ENCODE data around the gene IPO5. TPM values are rescaled to one million over a fixed set of nuclear protein-coding genes. Genes with fewer than 3 reads are reported as not detected.

The IPO5 gene
- polyA plus RNA-seq, 3 donors: 17.5 to 21.6 (median 20.7) TPM

DNA sequence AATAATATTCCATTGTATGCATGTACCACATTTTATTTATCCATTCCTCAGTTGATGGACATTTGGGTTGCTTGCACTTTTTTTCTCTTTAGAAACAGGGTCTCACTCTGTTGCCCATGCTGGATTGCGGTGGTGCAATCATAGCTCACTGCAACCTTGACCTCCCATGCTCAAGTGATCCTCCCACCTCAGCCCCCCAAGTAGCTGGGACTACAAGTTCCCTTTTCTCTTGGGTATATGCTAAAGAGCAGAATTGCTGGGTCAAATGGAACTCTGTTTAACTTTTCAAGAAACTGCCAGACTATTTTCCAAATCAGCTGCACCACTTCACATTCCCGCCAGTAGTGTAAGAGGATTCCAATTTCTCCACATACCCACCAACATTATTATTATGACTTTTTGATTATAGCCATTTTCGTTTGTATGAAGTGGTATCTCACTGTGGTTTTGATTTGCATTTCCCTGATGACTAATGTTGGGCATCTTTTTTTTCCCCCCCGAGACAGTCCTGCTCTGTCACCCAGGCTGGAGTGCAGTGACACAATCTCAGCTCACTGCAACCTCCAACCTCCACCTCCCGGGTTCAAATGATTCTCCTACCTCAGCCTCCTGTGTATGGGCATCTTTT, 7.6 kb upstream of the IPO5 start:
- 83% methylated on average over 1 of the region's 5 CpGs for WGBS (ENCODE audit: insufficient coverage)
- peaks cover 6 to 45% (median 35%) of the 10 kb centered on the region in 7 donors for H3K9me3 Mint-ChIP-seq
- Histone ChIP-seq H3K27ac (ENCODE audit: low read depth in 1 of 2, low read length in 2 of 2) (no peak overlapping the region), H3K4me1 (ENCODE audit: control insufficient read depth in 1 of 2, insufficient read depth in 2 of 2, low read length in 2 of 2) (no peaks in the 10 kb centered on the region), H4K20me1 (ENCODE audit: insufficient read depth, low read length) (no peaks in the 10 kb centered on the region), H3K79me2 (ENCODE audit: insufficient read depth, low read length) (no peaks in the 10 kb centered on the region), H3K4me3 (replicated peaks in 1 of 3; ENCODE audit: low read depth in 2 of 3, low read length in 3 of 3) (no peak overlapping the region), H3K9ac (ENCODE audit: insufficient read depth, low read length, poor library complexity, severe bottlenecking) (no peak overlapping the region), H2AFZ (ENCODE audit: insufficient read depth, low read depth, low read length, poor library complexity, severe bottlenecking) (no peak overlapping the region), H3K27me3 (ENCODE audit: control insufficient read depth in 2 of 2, insufficient read depth in 2 of 2, low read length in 2 of 2) (no peaks in the 10 kb centered on the region), H3K36me3 (replicated peaks in 1 of 2; ENCODE audit: control insufficient read depth in 1 of 2, insufficient read depth in 2 of 2, low read length in 2 of 2) (no peaks in the 10 kb centered on the region), H3K4me2 (replicated peaks; ENCODE audit: extremely low read depth, low read length, poor library complexity, severe bottlenecking) (no peak overlapping the region), H3K9me3 (replicated peaks in 1 of 2; ENCODE audit: control insufficient read depth in 1 of 2, insufficient read depth in 1 of 2, low read length in 2 of 2) (peaks cover 4 to 26% of the 10 kb centered on the region in 2 donors)
- H3K36me3 Mint-ChIP-seq: no peaks in the 10 kb centered on the region
- H3K4me3 Mint-ChIP-seq: no peak overlapping the region
- H3K4me1 Mint-ChIP-seq: no peaks in the 10 kb centered on the region
- no peak overlapping the region for H3K27ac Mint-ChIP-seq
- peaks cover 3 to 5% (median 3%) of the 10 kb centered on the region in 3 donors for H3K27me3 Mint-ChIP-seq (ENCODE audit: low read depth in 3 of 3)
- DNase-seq: no peak
- intact Hi-C loops (cut with micrococcal nuclease): no loop called here
- TF ChIP-seq, protein P1, sequence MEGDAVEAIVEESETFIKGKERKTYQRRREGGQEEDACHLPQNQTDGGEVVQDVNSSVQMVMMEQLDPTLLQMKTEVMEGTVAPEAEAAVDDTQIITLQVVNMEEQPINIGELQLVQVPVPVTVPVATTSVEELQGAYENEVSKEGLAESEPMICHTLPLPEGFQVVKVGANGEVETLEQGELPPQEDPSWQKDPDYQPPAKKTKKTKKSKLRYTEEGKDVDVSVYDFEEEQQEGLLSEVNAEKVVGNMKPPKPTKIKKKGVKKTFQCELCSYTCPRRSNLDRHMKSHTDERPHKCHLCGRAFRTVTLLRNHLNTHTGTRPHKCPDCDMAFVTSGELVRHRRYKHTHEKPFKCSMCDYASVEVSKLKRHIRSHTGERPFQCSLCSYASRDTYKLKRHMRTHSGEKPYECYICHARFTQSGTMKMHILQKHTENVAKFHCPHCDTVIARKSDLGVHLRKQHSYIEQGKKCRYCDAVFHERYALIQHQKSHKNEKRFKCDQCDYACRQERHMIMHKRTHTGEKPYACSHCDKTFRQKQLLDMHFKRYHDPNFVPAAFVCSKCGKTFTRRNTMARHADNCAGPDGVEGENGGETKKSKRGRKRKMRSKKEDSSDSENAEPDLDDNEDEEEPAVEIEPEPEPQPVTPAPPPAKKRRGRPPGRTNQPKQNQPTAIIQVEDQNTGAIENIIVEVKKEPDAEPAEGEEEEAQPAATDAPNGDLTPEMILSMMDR (IDR thresholded peaks at IDR 0.05): no peak

DNA sequence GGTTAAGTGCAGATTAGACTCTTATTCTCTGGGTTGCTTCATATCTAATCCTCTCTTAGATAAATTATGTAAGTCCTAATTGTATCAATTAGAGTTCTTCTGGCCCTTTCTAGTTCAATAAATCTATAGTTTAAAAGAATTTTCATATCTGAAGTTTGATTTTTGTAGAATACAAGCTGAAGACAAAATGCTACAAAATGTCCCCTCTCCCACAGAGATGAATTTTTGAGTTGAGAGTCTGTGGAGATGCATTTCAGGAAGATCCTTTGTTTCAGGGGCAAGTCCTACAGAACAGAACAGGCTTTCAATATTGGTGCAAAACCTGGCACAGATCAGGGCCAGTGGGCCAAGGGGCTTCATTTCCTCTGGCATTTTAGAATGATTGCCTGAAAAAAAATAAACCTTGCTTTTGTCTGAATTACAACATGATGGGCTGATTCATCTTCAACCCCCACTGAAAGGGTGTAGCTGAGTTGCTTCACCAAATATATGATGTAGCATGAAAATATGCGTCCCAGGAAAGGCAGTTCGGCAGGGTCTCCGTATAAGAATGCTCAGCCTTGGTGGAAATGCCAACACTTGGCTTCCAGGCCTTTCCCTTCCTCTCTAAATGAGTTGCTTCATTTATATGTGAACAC, 6.4 kb upstream of the IPO5 start:
- no peak overlapping the region for H3K4me3 ChIP-seq (replicated peaks in 1 of 3; ENCODE audit: low read depth in 2 of 3, low read length in 3 of 3)
- no peaks in the 10 kb centered on the region for H3K79me2 ChIP-seq (ENCODE audit: insufficient read depth, low read length)
- no peaks in the 10 kb centered on the region for H4K20me1 ChIP-seq (ENCODE audit: insufficient read depth, low read length)
- H3K9me3 ChIP-seq (replicated peaks in 1 of 2; ENCODE audit: control insufficient read depth in 1 of 2, insufficient read depth in 1 of 2, low read length in 2 of 2): peaks cover 4 to 26% of the 10 kb centered on the region in 2 donors
- no peak for DNase-seq
- WGBS (ENCODE audit: insufficient coverage): 100% methylated on average over 1 of the region's 3 CpGs
- TF ChIP-seq, protein P1 (IDR thresholded peaks at IDR 0.05): no peak
- no peak overlapping the region for H3K9ac ChIP-seq (ENCODE audit: insufficient read depth, low read length, poor library complexity, severe bottlenecking)
- H3K4me1 Mint-ChIP-seq: no peaks in the 10 kb centered on the region
- no peak overlapping the region for H3K4me2 ChIP-seq (replicated peaks; ENCODE audit: extremely low read depth, low read length, poor library complexity, severe bottlenecking)
- no peak overlapping the region for H2AFZ ChIP-seq (ENCODE audit: insufficient read depth, low read depth, low read length, poor library complexity, severe bottlenecking)
- H3K27me3 Mint-ChIP-seq (ENCODE audit: low read depth in 3 of 3): peaks cover 3 to 6% (median 4%) of the 10 kb centered on the region in 3 donors
- H3K36me3 ChIP-seq (replicated peaks in 1 of 2; ENCODE audit: control insufficient read depth in 1 of 2, insufficient read depth in 2 of 2, low read length in 2 of 2): no peaks in the 10 kb centered on the region
- H3K36me3 Mint-ChIP-seq: no peaks in the 10 kb centered on the region
- H3K9me3 Mint-ChIP-seq: peaks cover 9 to 47% (median 39%) of the 10 kb centered on the region in 7 donors
- no peak overlapping the region for H3K27ac ChIP-seq (ENCODE audit: low read depth in 1 of 2, low read length in 2 of 2)
- H3K4me3 Mint-ChIP-seq: no peak overlapping the region
- no peaks in the 10 kb centered on the region for H3K27me3 ChIP-seq (ENCODE audit: control insufficient read depth in 2 of 2, insufficient read depth in 2 of 2, low read length in 2 of 2)
- H3K27ac Mint-ChIP-seq: no peak overlapping the region
- no peaks in the 10 kb centered on the region for H3K4me1 ChIP-seq (ENCODE audit: control insufficient read depth in 1 of 2, insufficient read depth in 2 of 2, low read length in 2 of 2)
- intact Hi-C loops (cut with micrococcal nuclease): no loop called here
